TTC549 (cell line): ENCODE data around the gene OGN.

Experiments used
- FAIRE-seq: peaks from 2 replicates; lab custom pipeline; 2012; peaks lifted over from hg19 to GRCh38; lab: Jason Lieb, UNC

The OGN gene

DNA sequence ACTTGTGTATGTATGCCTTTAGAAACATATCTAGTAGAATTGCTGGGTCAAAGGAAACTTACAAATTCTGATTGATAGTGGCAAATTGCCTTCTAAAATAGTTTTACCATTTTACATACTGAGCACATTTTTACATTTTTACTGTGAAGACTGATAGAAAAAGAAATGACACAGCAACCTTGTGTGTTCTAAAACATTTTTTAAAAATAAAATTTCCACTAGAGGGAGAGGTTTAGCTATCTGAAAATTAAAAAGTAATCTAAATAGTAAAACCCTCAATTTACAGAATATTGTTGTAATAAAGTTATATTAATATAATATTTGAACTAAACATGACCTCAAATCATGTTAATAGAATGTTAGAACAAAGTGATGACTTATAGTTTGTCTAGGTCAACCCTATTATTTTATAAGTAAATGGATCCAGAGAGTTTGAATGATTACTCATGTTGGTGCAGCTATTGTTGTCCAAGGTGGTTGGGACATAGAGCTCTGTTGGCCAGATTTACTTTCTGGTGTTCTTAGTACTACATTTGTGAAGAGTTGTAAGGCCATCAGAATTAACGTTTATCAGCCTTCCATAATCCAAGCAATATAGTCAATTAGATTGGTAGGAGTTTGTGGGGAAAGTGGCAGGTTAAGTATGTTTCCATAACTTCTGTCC lies 61.4 kb downstream of the OGN start:
- FAIRE-seq, result no peak

DNA sequence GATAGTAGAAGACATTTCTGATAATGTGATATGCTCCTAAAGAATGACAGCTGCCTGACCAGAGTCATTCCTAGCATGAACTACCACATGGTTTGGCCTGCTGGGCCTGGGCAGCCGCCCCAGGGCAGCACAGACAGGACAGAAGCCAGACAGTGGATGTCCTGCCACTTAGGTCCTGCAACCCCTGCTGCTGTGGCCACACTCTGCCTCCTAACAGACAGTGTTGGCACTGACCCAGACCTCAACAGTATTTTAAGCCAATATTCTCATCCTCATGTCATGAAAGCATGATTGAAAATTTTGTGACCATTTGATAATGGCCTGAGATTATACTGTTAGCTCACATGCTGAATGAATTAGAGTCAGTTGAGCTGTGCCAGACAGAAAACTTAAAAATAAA lies 62.8 kb downstream of the OGN start:
- no peak for FAIRE-seq

GRCh38 chr9:92333282-92333634 lies 71.1 kb downstream of the OGN start:
- no peak for FAIRE-seq
